GM12892 (cell line): ENCODE data around the gene ADRA2B.

ENCODE experiments used
- POLR2A ChIP-seq: IDR thresholded peaks from 2 replicates; pipeline ENCODE4 v1.6.1; 2011; ENCODE audit warnings: low read depth, low read length, control low read depth
- POLR2AphosphoS5 ChIP-seq: IDR thresholded peaks from 2 replicates; pipeline ENCODE4 v1.6.1; 2011; ENCODE audit warnings: low read depth, low read length, control low read depth
- TAF1 ChIP-seq: IDR thresholded peaks from 2 replicates; pipeline ENCODE4 v1.6.1; 2011; ENCODE audit warnings: low read depth, mild to moderate bottlenecking, control low read depth, low read length, borderline replicate concordance

DNA sequence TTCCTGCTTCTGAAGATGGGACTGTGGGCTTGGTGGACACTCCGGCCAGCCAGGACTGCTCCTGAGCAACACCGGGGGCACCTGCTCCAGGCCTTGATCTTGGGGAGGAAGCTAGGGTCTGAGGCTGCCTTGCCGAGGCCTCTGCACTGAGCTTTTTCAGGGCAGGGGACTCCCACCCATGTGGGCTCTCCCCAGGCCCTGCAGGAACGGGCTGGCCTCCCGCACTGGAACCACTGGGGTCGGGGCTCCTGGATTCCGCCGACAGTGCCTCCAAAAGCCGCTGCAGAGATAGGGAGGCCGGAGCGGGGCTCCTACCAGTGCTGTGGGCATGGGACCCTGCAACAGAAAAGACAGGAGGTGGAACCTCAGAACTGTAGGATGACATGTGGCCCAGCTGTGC lies 7.6 kb upstream of the ADRA2B start:
- TF ChIP-seq POLR2AphosphoS5: no peak
- no peak for TF ChIP-seq POLR2A
- TF ChIP-seq TAF1: no peak
